Stimulated activated CD8-positive, alpha-beta memory T cell treated with anti-CD3 and anti-CD28 coated beads, Interleukin-4, amount 100 ng/mL, for 1 hour (primary cell): ENCODE data around the gene HSP90B1.

Source experiments
- DNase-seq, 2 donors: peaks; one replicate each; pipeline ENCODE4 v3.0.0-alpha.2; 2020; ENCODE audit warnings: low read depth in 2 of 2, low spot score in 1 of 2

HSP90B1 gene

DNA sequence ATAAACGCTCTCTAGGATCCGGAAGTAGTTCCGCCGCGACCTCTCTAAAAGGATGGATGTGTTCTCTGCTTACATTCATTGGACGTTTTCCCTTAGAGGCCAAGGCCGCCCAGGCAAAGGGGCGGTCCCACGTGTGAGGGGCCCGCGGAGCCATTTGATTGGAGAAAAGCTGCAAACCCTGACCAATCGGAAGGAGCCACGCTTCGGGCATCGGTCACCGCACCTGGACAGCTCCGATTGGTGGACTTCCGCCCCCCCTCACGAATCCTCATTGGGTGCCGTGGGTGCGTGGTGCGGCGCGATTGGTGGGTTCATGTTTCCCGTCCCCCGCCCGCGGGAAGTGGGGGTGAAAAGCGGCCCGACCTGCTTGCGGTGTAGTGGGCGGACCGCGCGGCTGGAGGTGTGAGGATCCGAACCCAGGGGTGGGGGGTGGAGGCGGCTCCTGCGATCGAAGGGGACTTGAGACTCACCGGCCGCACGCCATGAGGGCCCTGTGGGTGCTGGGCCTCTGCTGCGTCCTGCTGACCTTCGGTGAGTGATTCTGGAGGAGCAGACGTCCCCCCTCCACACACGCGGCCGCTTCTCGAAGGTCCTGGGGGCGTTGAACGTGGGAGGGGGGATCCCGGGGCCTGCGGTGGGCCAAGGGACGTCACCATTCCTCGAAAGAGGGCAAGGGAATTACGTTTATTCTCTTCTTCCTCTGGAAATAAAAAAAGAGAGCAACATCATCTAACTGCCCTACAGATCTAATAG is at the start of gene HSP90B1:
HSP90B1 (plus strand) TSS at position 377 of the 753 bp plus-strand sequence; CDS start at position 483, 106 bp downstream.
- DNase-seq = peak; percentile 99

DNA sequence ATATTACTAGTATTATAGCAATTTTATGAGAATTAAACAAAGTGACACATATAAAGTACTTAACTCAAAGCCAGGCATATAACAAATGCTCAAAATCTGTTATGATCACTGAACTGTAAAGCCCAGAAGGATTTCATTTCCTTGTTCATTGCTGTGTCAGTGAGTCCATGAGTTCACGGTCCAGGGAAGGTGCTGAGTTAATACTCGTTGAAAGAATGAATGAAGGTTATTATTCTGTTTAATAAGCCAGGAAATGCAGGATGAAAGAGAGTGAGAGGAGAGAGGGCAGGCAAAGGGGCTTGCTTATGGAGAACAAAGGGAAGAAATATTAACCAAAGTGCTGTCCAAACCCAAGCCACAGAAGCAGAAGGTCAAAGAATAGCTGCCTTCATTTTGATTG is 48.9 kb upstream of the HSP90B1 start:
- DNase-seq = no peak

- DNase-seq = no peak
Observed at GRCh38 chr12:103882861-103883596, 47.2 kb upstream of the HSP90B1 start.

- DNase-seq = no peak
Observed at GRCh38 chr12:103883908-103884307, 46.3 kb upstream of the HSP90B1 start.

DNA sequence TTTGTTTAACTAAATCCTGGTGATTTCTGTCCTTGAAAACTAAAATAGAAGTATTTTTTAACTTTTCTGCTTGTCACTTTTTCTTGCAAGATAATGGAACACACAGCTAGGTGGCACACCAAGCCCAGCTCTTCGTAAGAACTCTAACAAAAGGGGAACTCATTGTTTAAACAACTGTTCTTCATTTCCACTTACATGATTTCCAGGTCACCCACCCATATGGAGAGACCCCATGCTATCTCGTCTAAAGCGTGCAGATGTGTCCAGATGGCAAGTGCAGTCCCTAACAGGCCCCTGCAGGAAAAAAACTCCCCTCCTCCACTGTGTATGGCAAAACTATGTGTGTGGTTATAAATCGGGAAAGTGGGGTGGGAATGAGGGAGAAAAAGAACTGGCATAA is 45.9 kb upstream of the HSP90B1 start:
- peak in 1 of 2 donors; percentile 15 for DNase-seq

- DNase-seq = no peak
Observed at GRCh38 chr12:103886195-103886797, 43.9 kb upstream of the HSP90B1 start.

- DNase-seq = no peak
Observed at GRCh38 chr12:103887738-103888137, 42.5 kb upstream of the HSP90B1 start.

- DNase-seq = no peak
Observed at GRCh38 chr12:103897316-103897715, 32.9 kb upstream of the HSP90B1 start.

GRCh38 chr12:103901518-103902173 is 28.6 kb upstream of the HSP90B1 start:
- peak in 1 of 2 donors; percentile 15 for DNase-seq

DNA sequence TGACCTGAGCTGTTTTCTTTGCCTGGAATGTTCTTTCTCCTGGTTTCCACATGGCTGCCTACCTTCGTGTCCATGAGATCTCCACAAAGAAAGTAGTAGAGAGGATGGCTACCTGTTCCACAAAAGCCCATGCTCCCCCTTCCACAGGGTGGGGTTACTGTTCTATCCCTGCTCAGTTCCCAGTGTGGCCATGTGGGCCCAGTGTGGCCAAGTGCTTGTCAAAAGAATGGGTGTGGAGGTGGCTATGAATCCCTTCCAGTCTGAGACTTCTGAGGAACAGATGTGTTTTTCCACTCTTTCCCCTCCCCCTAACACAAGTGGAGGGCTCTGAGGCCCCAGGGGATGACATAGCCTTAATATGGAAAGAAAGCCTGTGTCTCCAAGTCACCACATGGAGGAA is 26.2 kb upstream of the HSP90B1 start:
- no peak for DNase-seq

GRCh38 chr12:103905730-103906349 is 24.4 kb upstream of the HSP90B1 start:
- DNase-seq = no peak

DNA sequence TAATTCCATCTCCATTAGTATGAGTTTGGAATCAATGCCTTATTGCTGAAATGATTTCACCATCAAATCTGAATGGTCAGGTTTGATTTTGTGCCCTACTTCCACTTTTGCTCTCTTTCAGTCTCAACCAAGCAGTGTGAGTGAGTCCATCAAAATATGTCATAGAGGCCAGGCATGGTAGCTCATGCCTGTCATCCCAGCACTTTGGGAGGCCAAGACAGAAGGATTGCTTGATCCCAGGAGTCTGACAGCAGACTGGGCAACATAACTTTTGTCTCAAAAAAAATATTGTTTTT is 22.0 kb upstream of the HSP90B1 start:
- DNase-seq = no peak

- no peak for DNase-seq
Observed at GRCh38 chr12:103908877-103909276, 21.3 kb upstream of the HSP90B1 start.

GRCh38 chr12:103909811-103910210 is 20.4 kb upstream of the HSP90B1 start:
- no peak for DNase-seq

GRCh38 chr12:103912069-103912468 is 18.1 kb upstream of the HSP90B1 start:
- no peak for DNase-seq

DNA sequence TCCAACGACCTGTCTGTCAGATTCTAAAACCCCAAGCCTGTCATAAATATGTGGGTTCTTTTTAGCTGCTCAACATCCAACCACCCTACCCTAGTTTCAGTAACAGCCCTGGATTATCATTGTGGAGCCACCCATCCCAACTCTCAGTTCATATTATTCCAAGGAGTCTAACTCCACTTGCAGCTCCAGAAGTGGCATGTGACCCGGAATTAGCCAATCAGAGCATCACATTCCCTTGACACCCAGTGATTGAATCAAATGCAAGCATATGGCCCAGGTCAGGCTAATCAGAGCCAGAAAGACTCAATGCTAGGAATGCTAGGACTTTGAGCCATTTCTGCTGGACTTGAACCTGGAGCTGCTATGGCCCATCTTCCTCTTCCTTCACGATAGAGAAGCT is 17.1 kb upstream of the HSP90B1 start:
- DNase-seq = no peak

DNA sequence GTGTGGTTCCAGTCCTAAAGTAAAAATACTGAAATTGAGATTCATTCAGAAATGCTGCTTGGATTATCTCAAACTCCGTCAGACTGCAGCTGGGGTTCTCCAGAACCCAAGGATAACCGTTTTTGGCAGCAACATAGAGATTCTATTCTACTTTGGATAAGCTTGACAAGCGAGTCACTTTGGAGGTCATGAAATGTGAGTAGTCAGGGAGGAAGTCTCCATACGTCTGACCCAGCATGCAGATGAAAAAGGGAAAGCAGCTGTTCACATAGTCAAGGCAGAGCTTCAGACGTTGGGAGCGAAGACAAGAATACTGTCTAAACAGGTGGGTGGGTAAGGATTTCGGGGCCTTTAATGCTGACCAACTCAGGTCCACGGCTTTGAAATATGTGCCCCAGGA is 14.9 kb upstream of the HSP90B1 start:
- DNase-seq = no peak

DNA sequence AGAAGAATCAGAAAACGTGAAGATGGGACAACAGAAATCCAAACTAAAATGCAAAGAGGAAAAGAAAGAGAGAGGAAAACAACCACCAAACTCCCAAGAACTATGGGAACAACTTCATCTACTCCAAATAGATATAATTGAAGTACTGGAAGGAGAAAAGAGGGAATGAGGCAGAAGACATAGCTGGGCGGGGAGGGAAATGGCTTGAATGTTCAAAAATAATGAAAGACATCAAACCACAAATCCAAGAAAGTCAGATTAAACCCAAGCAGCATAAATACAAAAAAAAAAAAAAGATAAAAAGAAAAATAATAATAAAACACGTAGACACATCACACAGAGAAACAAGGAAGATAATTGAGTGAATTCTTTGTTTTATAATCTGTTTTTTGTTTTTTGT is 12.3 kb upstream of the HSP90B1 start:
- DNase-seq = no peak

- peak in 1 of 2 donors; percentile 1 for DNase-seq
Observed at GRCh38 chr12:103924761-103925641, 5.2 kb upstream of the HSP90B1 start.

DNA sequence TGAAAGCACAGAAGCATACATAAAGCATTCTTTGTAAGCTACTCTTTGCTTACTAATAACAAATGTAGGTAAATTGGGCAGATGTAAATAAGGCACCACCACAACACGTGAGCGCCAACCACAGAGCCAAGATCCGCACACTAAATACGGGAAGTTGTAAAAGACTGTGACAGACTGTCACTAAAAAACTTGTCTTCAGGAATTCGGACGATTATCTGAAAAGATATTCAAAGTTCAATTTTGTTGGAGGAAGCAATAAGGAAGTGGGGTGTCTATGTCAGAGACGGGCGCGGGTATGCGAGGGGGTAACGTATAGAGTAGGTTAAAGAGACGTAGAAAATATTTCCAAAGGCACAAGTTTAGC is 1.5 kb upstream of the HSP90B1 start:
- DNase-seq = peak in 1 of 2 donors; percentile 21
